HepG2 (cell line): Measurements from ENCODE around the gene MEPCE. TPM values are rescaled to one million over a fixed set of nuclear protein-coding genes. Genes with fewer than 3 reads are reported as not detected.

ENCODE experiments used
- ATAC-seq: fragments of 200-7000 bp; cut with Tn5 transposase; 3 replicates; pipeline ENCODE4 v1.9.1; 2020; ENCODE audit warnings: mild to moderate bottlenecking, moderate library complexity
- BruUV-seq: library from RNA; stranded (reverse); fragments of 400-500 nt; replicated peaks from 2 replicates; lab custom pipeline; 2021; lab: Mats Ljungman, UMichigan
- CTCF ChIA-PET: fragments of 300-600 bp; formaldehyde crosslinking; extraction: SDS; loops from one replicate; lab custom pipeline; 2021; ENCODE audit warnings: low total read pairs, inconsistent platforms, low intra/inter-chr PET ratio; lab: Yijun Ruan, JAX
- POLR2A ChIA-PET: fragments of 350-600 bp; sonication (Branson Sonifier 250); formaldehyde crosslinking; loops from one replicate; lab custom pipeline; 2020; ENCODE audit warnings: antibody characterized with exemption, inconsistent platforms; lab: Yijun Ruan, JAX
- DNase-seq: peaks from one replicate; pipeline ENCODE4 v3.0.0-alpha.2; 2015; ENCODE audit warnings: low spot score
- FAIRE-seq: peaks from 3 replicates; lab custom pipeline; 2011; peaks lifted over from hg19 to GRCh38; lab: Jason Lieb, UNC
- H2AFZ ChIP-seq: one replicate; pipeline ENCODE4 v1.6.1; 2011; ENCODE audit warnings: low read length, inconsistent platforms
- H3K27ac ChIP-seq: fragments of 300-600 bp; 3 replicates; pipeline ENCODE4 v1.8.0; 2011; ENCODE audit warnings: mixed run types, mild to moderate bottlenecking, mixed read lengths, low read length, inconsistent platforms; ENCODE audit not compliant: insufficient read depth; ENCODE audit errors: extremely low read length
- H3K27me3 ChIP-seq, 2 experiments: fragments of 200-600 bp in 1 of 2; 2 replicates in 1 of 2; 3 replicates in 1 of 2; pipeline versions ENCODE4 v1.6.0 to v1.8.0; 2011; ENCODE audit warnings: low read length in 2 of 2, mild to moderate bottlenecking in 2 of 2, moderate library complexity in 2 of 2, inconsistent platforms in 1 of 2; ENCODE audit not compliant: insufficient read depth in 2 of 2, control insufficient read depth in 1 of 2
- H3K36me3 ChIP-seq, 2 experiments: fragments of 200-600 bp in 1 of 2; replicated peaks in 1 of 2; 2 replicates in 1 of 2; 3 replicates in 1 of 2; pipeline versions ENCODE4 v1.5.1 to v1.8.0; 2011; ENCODE audit warnings: low read length in 2 of 2, inconsistent platforms in 1 of 2; ENCODE audit not compliant: insufficient read depth in 2 of 2, control insufficient read depth in 1 of 2
- H3K4me1 ChIP-seq: 2 replicates; pipeline ENCODE4 v1.5.1; 2012; ENCODE audit warnings: low read length, inconsistent platforms; ENCODE audit not compliant: insufficient read depth
- H3K4me2 ChIP-seq: 2 replicates; pipeline ENCODE4 v1.6.0; 2011; ENCODE audit warnings: low read depth, low read length, inconsistent platforms
- H3K4me3 ChIP-seq, 3 experiments: fragments of 200-600 bp in 1 of 3; sonication (generic), shearing (Covaris generic) in 1 of 3; replicated peaks in 1 of 3; 2 replicates each; pipeline ENCODE4 v1.5.1; 2011 to 2016; ENCODE audit warnings: low read length in 3 of 3, inconsistent platforms in 2 of 3, low read depth in 2 of 3, mild to moderate bottlenecking in 2 of 3, control low read depth in 1 of 3, mixed read lengths in 1 of 3; ENCODE audit not compliant: insufficient read depth in 1 of 3
- H3K79me2 ChIP-seq: one replicate; pipeline ENCODE4 v1.6.1; 2011; ENCODE audit warnings: low read length, inconsistent platforms; ENCODE audit not compliant: insufficient read depth
- H3K9ac ChIP-seq: 2 replicates; pipeline ENCODE4 v1.6.0; 2011; ENCODE audit warnings: mild to moderate bottlenecking, low read depth, low read length, inconsistent platforms; ENCODE audit not compliant: insufficient read depth
- H3K9me3 ChIP-seq: 2 replicates; pipeline ENCODE4 v1.5.1; 2012; ENCODE audit warnings: mild to moderate bottlenecking, low read length
- H4K20me1 ChIP-seq: 2 replicates; pipeline ENCODE4 v1.6.0; 2011; ENCODE audit warnings: inconsistent platforms, mild to moderate bottlenecking, low read length, moderate library complexity; ENCODE audit not compliant: insufficient read depth
- HMGA1 ChIP-seq: sonication (generic); formaldehyde crosslinking; conservative IDR thresholded peaks from 2 replicates; pipeline ENCODE4 v1.4.0; 2020; ENCODE audit warnings: missing genetic modification reagents
- ZBTB8A ChIP-seq: sonication (generic); formaldehyde crosslinking; IDR thresholded peaks from 2 replicates; pipeline ENCODE4 v1.4.0; 2020; ENCODE audit warnings: mild to moderate bottlenecking, low read depth, missing genetic modification reagents, borderline replicate concordance
- ZNF124 ChIP-seq: sonication (generic); formaldehyde crosslinking; IDR thresholded peaks from 2 replicates; pipeline ENCODE4 v1.4.0; 2020; ENCODE audit warnings: missing genetic modification reagents
- ZNF644 ChIP-seq: IDR thresholded peaks from 2 replicates; pipeline ENCODE4 v1.6.1; 2016; ENCODE audit warnings: low read depth
- WGBS: methylation state at CpG from one replicate; pipeline ENCODE4 v1.1.6; 2017; ENCODE audit warnings: low lambda C conversion rate; 5-methylcytosine and 5-hydroxymethylcytosine counted together
- in situ Hi-C: cut with HindIII; loops from 2 replicates; pipeline ENCODE4 v1.10.0; 2017; ENCODE audit warnings: low pct_unique_long_range_greater_than_20kb; ENCODE audit not compliant: extremely low pct_ligation_motif_present
- intact Hi-C: fragments of 100-400 bp; cut with micrococcal nuclease; formaldehyde crosslinking; loops from one replicate; pipeline ENCODE4 v1.10.0; 2022; ENCODE audit not compliant: unreplicated experiment
- polyA plus RNA-seq, 8 experiments: library from polyadenylated mRNA; depleted of rRNA in 3 of 8; stranded (reverse) in 7 of 8; unstranded in 1 of 8; fragments of >200 nt; fragmentation: Illumina TruSeq in 4 of 8; extraction: Trizol in 4 of 8; gene quantifications; 2 replicates each; pipeline versions ENCODE4 v1.2.1 to v1.2.3, GENCODE V29; 2011 to 2016; ENCODE audit warnings: low read depth in 4 of 8, missing spikeins in 1 of 8, mixed read lengths in 1 of 8; ENCODE audit not compliant: insufficient read depth in 1 of 8
- total RNA-seq, 5 experiments: library from RNA; depleted of rRNA; stranded (reverse); fragments of >200 nt; fragmentation: Illumina TruSeq; extraction: Trizol; gene quantifications; 2 replicates each; pipeline ENCODE4 v1.2.3, GENCODE V29; 2016; ENCODE audit warnings: low read depth in 1 of 5
- TF ChIP-seq, protein P1 (sequence below): sonication (generic); formaldehyde crosslinking; IDR thresholded peaks from 2 replicates; pipeline ENCODE4 v1.4.0; 2020; ENCODE audit warnings: missing genetic modification reagents
- TF ChIP-seq, protein P2 (sequence below): sonication (generic); formaldehyde crosslinking; IDR thresholded peaks from 2 replicates; pipeline ENCODE4 v1.4.0; 2020; ENCODE audit warnings: mild to moderate bottlenecking, missing genetic modification reagents, borderline replicate concordance

MEPCE gene
- total and polyA plus RNA-seq, 2 of the 13 experiments (the other 11 are each of a cell fraction or from before 2014, with no cell fraction given) = 12.3 to 26.0 TPM

DNA sequence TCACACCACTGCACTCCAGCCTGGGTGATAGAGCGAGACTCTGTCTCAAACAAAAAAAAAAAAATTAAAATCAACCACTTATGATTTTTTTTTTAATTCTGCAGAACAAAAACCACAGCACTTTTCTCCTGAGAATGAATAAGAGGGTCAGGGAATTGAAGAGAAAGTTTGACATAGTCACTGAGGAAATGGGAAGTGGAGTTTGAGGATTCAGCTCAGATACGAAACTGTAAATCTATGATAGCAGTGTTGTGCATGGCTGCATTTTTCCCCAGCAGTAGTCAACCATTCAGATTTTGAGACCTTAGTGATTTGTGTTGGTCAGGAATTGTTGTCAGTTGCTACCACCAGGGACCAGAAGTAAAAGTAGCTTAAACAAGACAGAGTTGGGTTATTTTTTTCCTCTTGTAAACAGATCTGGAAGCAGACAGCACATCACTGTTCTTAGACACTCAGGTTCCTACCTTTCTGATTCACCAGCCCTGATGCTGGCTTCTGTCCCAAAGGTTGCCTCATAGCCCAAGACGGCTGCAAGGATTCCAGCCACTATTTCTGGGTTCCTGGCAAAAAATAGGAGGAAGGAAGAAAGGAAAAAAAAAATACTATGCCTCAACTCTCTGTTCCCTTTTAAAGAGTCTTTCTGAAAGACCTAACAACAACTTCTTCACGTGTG is 36.3 kb upstream of the MEPCE start:
- Histone ChIP-seq H3K4me1 (peaks cover 6% of the 10 kb centered on the region; the same call in 1 of the 2 replicates), H3K27me3 (peaks cover 1 to 17% of the 10 kb centered on the region in 2 experiments; a peak in 1 of 5 replicates), H3K79me2 (no peaks in the 10 kb centered on the region), H3K4me3 (no peak overlapping the region), H2AFZ (no peak overlapping the region), H3K27ac (no peak overlapping the region), H3K9me3 (no peaks in the 10 kb centered on the region), H3K9ac (no peak overlapping the region), H3K36me3 (no peaks in the 10 kb centered on the region), H4K20me1 (no peaks in the 10 kb centered on the region), H3K4me2 (no peak overlapping the region)
- DNase-seq (no peak), ATAC-seq (no peak), FAIRE-seq (no peak)
- 18% methylated on average over 4 of the region's 4 CpGs for WGBS
- in situ Hi-C loops (no loop called here), intact Hi-C loops (no loop called here)
- TF ChIP-seq ZNF644 (CRISPR knock-in tag) (no peak), ZNF124 (CRISPR knock-in tag) (no peak), ZBTB8A (CRISPR knock-in tag) (no peak), HMGA1 (CRISPR knock-in tag) (no peak)
- TF ChIP-seq, protein P1, sequence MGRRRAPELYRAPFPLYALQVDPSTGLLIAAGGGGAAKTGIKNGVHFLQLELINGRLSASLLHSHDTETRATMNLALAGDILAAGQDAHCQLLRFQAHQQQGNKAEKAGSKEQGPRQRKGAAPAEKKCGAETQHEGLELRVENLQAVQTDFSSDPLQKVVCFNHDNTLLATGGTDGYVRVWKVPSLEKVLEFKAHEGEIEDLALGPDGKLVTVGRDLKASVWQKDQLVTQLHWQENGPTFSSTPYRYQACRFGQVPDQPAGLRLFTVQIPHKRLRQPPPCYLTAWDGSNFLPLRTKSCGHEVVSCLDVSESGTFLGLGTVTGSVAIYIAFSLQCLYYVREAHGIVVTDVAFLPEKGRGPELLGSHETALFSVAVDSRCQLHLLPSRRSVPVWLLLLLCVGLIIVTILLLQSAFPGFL (CRISPR knock-in tag) = no peak
- TF ChIP-seq, protein P2, sequence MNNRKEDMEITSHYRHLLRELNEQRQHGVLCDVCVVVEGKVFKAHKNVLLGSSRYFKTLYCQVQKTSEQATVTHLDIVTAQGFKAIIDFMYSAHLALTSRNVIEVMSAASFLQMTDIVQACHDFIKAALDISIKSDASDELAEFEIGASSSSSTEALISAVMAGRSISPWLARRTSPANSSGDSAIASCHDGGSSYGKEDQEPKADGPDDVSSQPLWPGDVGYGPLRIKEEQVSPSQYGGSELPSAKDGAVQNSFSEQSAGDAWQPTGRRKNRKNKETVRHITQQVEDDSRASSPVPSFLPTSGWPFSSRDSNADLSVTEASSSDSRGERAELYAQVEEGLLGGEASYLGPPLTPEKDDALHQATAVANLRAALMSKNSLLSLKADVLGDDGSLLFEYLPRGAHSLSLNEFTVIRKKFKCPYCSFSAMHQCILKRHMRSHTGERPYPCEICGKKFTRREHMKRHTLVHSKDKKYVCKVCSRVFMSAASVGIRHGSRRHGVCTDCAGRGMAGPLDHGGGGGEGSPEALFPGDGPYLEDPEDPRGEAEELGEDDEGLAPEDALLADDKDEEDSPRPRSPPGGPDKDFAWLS = no peak
- CTCF ChIA-PET = no interaction called here
- POLR2A ChIA-PET = interaction anchor here (0.8 kb wide), 1 partner anchor 11 kb away, joined by 3 read pairs; no protein-coding TSS in a partner anchor
- no TSS peak for BruUV-seq
